Trophoblast cell (in vitro differentiated cells and primary cell): ENCODE data around the gene TEDC2.

Source experiments
- DNase-seq, 2 donors: peaks; one replicate each; pipeline ENCODE4 v3.0.0-alpha.2; 2016
- H2AFZ ChIP-seq: 2 replicates; pipeline ENCODE4 v1.6.1; 2013; ENCODE audit warnings: low read length, moderate library complexity, mild to moderate bottlenecking; ENCODE audit not compliant: insufficient read depth, poor library complexity
- H2AK5ac ChIP-seq: 2 replicates; pipeline ENCODE4 v1.6.1; 2013; ENCODE audit warnings: mild to moderate bottlenecking, low read length
- H2BK120ac ChIP-seq: 2 replicates; pipeline ENCODE4 v1.6.1; 2013; ENCODE audit warnings: low read length, mild to moderate bottlenecking, moderate library complexity; ENCODE audit not compliant: insufficient read depth, poor library complexity
- H2BK12ac ChIP-seq: 2 replicates; pipeline ENCODE4 v1.6.1; 2013; ENCODE audit warnings: mild to moderate bottlenecking, low read length, moderate library complexity
- H2BK5ac ChIP-seq: 2 replicates; pipeline ENCODE4 v1.6.1; 2013; ENCODE audit warnings: low read length, low read depth, moderate library complexity, mild to moderate bottlenecking; ENCODE audit not compliant: poor library complexity
- H3K14ac ChIP-seq: 2 replicates; pipeline ENCODE4 v1.6.1; 2013; ENCODE audit warnings: mild to moderate bottlenecking, low read length
- H3K18ac ChIP-seq: 2 replicates; pipeline ENCODE4 v1.6.1; 2013; ENCODE audit warnings: mild to moderate bottlenecking, low read length
- H3K23ac ChIP-seq: 2 replicates; pipeline ENCODE4 v1.6.1; 2013; ENCODE audit warnings: low read length
- H3K27ac ChIP-seq: 2 replicates; pipeline ENCODE4 v1.5.1; 2013; ENCODE audit warnings: low read depth, mild to moderate bottlenecking, inconsistent platforms, low read length, moderate library complexity
- H3K27me3 ChIP-seq: 2 replicates; pipeline ENCODE4 v1.6.1; 2013; ENCODE audit warnings: inconsistent platforms, mild to moderate bottlenecking, low read length, moderate library complexity; ENCODE audit not compliant: insufficient read depth
- H3K36me3 ChIP-seq, 2 experiments: 1 replicate in 1 of 2; 2 replicates in 1 of 2; pipeline ENCODE4 v1.6.1; 2013; ENCODE audit warnings: low read length in 2 of 2, mild to moderate bottlenecking in 2 of 2, moderate library complexity in 1 of 2; ENCODE audit not compliant: insufficient read depth in 2 of 2, control insufficient read depth in 1 of 2
- H3K4ac ChIP-seq: 2 replicates; pipeline ENCODE4 v1.6.1; 2013; ENCODE audit warnings: low read depth, mild to moderate bottlenecking, low read length, moderate library complexity
- H3K4me1 ChIP-seq, 2 experiments: 1 replicate in 1 of 2; 2 replicates in 1 of 2; pipeline ENCODE4 v1.6.1; 2013; ENCODE audit warnings: low read length in 2 of 2, mild to moderate bottlenecking in 2 of 2, moderate library complexity in 1 of 2; ENCODE audit not compliant: insufficient read depth in 2 of 2, control insufficient read depth in 1 of 2
- H3K4me2 ChIP-seq: 2 replicates; pipeline ENCODE4 v1.6.1; 2013; ENCODE audit warnings: inconsistent platforms, mild to moderate bottlenecking, low read length, moderate library complexity
- H3K4me3 ChIP-seq: 2 replicates; pipeline ENCODE4 v1.5.1; 2013; ENCODE audit warnings: mild to moderate bottlenecking, low read depth, low read length, inconsistent platforms
- H3K79me1 ChIP-seq: one replicate; pipeline ENCODE4 v1.6.1; 2013; ENCODE audit warnings: low read length
- H3K79me2 ChIP-seq: 2 replicates; pipeline ENCODE4 v1.6.1; 2013; ENCODE audit warnings: low read length, mild to moderate bottlenecking; ENCODE audit not compliant: control insufficient read depth, insufficient read depth, poor library complexity
- H3K9ac ChIP-seq: 2 replicates; pipeline ENCODE4 v1.6.1; 2013; ENCODE audit warnings: mild to moderate bottlenecking, low read length
- H3K9me3 ChIP-seq: 2 replicates; pipeline ENCODE4 v1.6.1; 2013; ENCODE audit warnings: low read depth, mild to moderate bottlenecking, control low read depth, inconsistent platforms, low read length; ENCODE audit not compliant: insufficient read depth
- H4K12ac ChIP-seq: 2 replicates; pipeline ENCODE4 v1.6.1; 2013; ENCODE audit warnings: low read depth, mild to moderate bottlenecking, low read length, moderate library complexity
- H4K8ac ChIP-seq: 2 replicates; pipeline ENCODE4 v1.6.1; 2013; ENCODE audit warnings: low read depth, mild to moderate bottlenecking, low read length, moderate library complexity
- H4K91ac ChIP-seq: one replicate; pipeline ENCODE4 v1.6.1; 2013; ENCODE audit warnings: low read depth, mild to moderate bottlenecking, low read length, moderate library complexity
- WGBS: extraction: QIAGEN DNeasy Blood & Tissue Kit; methylation state at CpG from one replicate; pipeline ENCODE4 v1.1.7; 2013; ENCODE audit warnings: missing lambda C conversion rate; ENCODE audit not compliant: insufficient read length, insufficient coverage; ENCODE audit errors: extremely low coverage; 5-methylcytosine and 5-hydroxymethylcytosine counted together

TEDC2 gene

GRCh38 chr16:2511996-2512734, 52.3 kb downstream of the TEDC2 start:
- H3K4ac ChIP-seq, result no peak overlapping the region
- H3K14ac ChIP-seq, result no peak overlapping the region
- H2BK12ac ChIP-seq, result no peak overlapping the region
- H4K8ac ChIP-seq, result no peak overlapping the region
- no peak overlapping the region for H4K91ac ChIP-seq
- H3K4me1 ChIP-seq, result peaks cover 19 to 27% of the 10 kb centered on the region in 2 experiments
- H3K4me2 ChIP-seq, result no peak overlapping the region
- H2AFZ ChIP-seq, result no peak overlapping the region
- H4K12ac ChIP-seq, result no peak overlapping the region
- no CpG with 5 or more reads among the region's 17 CpGs for WGBS
- H3K9me3 ChIP-seq, result peaks cover 3% of the 10 kb centered on the region
- H3K27me3 ChIP-seq, result no peaks in the 10 kb centered on the region
- no peak overlapping the region for H3K27ac ChIP-seq
- H3K36me3 ChIP-seq, result peaks cover 6 to 11% of the 10 kb centered on the region in 2 experiments
- peaks cover 13% of the 10 kb centered on the region for H3K79me1 ChIP-seq
- H3K79me2 ChIP-seq, result peaks cover 32% of the 10 kb centered on the region
- H2AK5ac ChIP-seq, result peak overlapping the region; percentile 71
- H3K23ac ChIP-seq, result no peak overlapping the region
- no peak overlapping the region for H2BK120ac ChIP-seq
- H3K9ac ChIP-seq, result no peak overlapping the region
- no peak overlapping the region for H2BK5ac ChIP-seq
- no peak for DNase-seq
- no peak overlapping the region for H3K4me3 ChIP-seq
- H3K18ac ChIP-seq, result no peak overlapping the region

- no peak overlapping the region for H2AK5ac ChIP-seq
- no peak overlapping the region for H3K23ac ChIP-seq
- no peak for DNase-seq
- peak overlapping the region; percentile 36 for H3K27ac ChIP-seq
- H3K27me3 ChIP-seq, result no peaks in the 10 kb centered on the region
- peak overlapping the region; percentile 38 for H3K14ac ChIP-seq
- no peak overlapping the region for H3K4ac ChIP-seq
- H3K79me2 ChIP-seq, result peaks cover 38% of the 10 kb centered on the region
- H2BK12ac ChIP-seq, result no peak overlapping the region
- no peak overlapping the region for H3K9ac ChIP-seq
- peak overlapping the region; percentile 89 for H3K4me2 ChIP-seq
- H4K91ac ChIP-seq, result peak overlapping the region; percentile 67
- H3K36me3 ChIP-seq, result peaks cover 10 to 12% of the 10 kb centered on the region in 2 experiments
- peak overlapping the region; percentile 51 for H3K4me3 ChIP-seq
- no peak overlapping the region for H2BK120ac ChIP-seq
- peaks cover 13% of the 10 kb centered on the region for H3K79me1 ChIP-seq
- H3K4me1 ChIP-seq, result peaks cover 21 to 28% of the 10 kb centered on the region in 2 experiments
- peaks cover 3% of the 10 kb centered on the region for H3K9me3 ChIP-seq
- peak overlapping the region; percentile 32 for H2AFZ ChIP-seq
- peak overlapping the region; percentile 67 for H4K8ac ChIP-seq
- H3K18ac ChIP-seq, result peak overlapping the region; percentile 23
- WGBS, result no CpG with 5 or more reads among the region's 15 CpGs
- H2BK5ac ChIP-seq, result no peak overlapping the region
- peak overlapping the region; percentile 43 for H4K12ac ChIP-seq
These were observed 53.0 kb downstream of the TEDC2 start for GRCh38 chr16:2512735-2513404.

- Histone ChIP-seq H3K4me3 (peak within 1 kb of the TSS; percentile 99), H3K4ac (peak within 1 kb of the TSS; percentile 98), H3K9me3 (peaks cover 3% of the 10 kb centered on the region), H3K9ac (peak within 1 kb of the TSS; percentile 92), H3K14ac (peak within 1 kb of the TSS; percentile 95), H4K91ac (peak within 1 kb of the TSS; percentile 99), H2BK120ac (peak within 1 kb of the TSS; percentile 92), H4K8ac (peak within 1 kb of the TSS; percentile 90), H2AFZ (peak within 1 kb of the TSS; percentile 35), H3K4me1 (peaks cover 21 to 34% of the 10 kb centered on the region in 2 experiments), H3K27ac (peak within 1 kb of the TSS; percentile 91), H2BK5ac (peak within 1 kb of the TSS; percentile 93), H3K27me3 (no peaks in the 10 kb centered on the region), H3K4me2 (peak within 1 kb of the TSS; percentile 89), H2AK5ac (peak within 1 kb of the TSS; percentile 86), H3K18ac (peak within 1 kb of the TSS; percentile 92), H3K23ac (no peak within 1 kb of the TSS), H3K36me3 (peaks cover 10 to 13% of the 10 kb centered on the region in 2 experiments), H2BK12ac (no peak within 1 kb of the TSS), H3K79me1 (peaks cover 13% of the 10 kb centered on the region), H4K12ac (peak within 1 kb of the TSS; percentile 65), H3K79me2 (peaks cover 43% of the 10 kb centered on the region)
- peak; percentile 86 to 94 for DNase-seq
- no CpG with 5 or more reads among the region's 122 CpGs for WGBS
These were observed 53.8 kb downstream of the TEDC2 start, which contains the start of gene ATP6V0C for GRCh38 chr16:2513405-2514332. TSS of gene ATP6V0C (plus strand) at chr16:2513952. CDS start at chr16:2514104, 152 bp downstream.
